Measurements from ENCODE around the gene YPEL3.

GRCh38 chr16:30139583-30140481 lies 43.8 kb upstream of the YPEL3 start:
- TF ChIP-seq CTCF (IDR thresholded peaks at IDR 0.05) (no peak), POLR2A (IDR thresholded peaks at IDR 0.05) (no peak)

Measured in Peyer's patch (tissue), 4 donors.